Endothelial cell of umbilical vein (primary cell): ENCODE data around the gene FAM177B. TPM values are rescaled to one million over a fixed set of nuclear protein-coding genes. Genes with fewer than 3 reads are reported as not detected.

ENCODE experiments used
- BruUV-seq: library from RNA; stranded (reverse); fragments of 400-500 nt; replicated peaks from 2 replicates; lab custom pipeline; 2021; lab: Mats Ljungman, UMichigan
- CTCF ChIA-PET: fragments of 300-600, 350-600 bp; sonication (Branson Sonifier 250); formaldehyde crosslinking; loops from one replicate; lab custom pipeline; 2021; ENCODE audit warnings: antibody characterized with exemption, inconsistent platforms; lab: Charles Lee
- POLR2A ChIA-PET: fragments of 300-600, 350-600 bp; sonication (Branson Sonifier 250); formaldehyde crosslinking; loops from one replicate; lab custom pipeline; 2021; ENCODE audit warnings: antibody characterized with exemption, inconsistent platforms; lab: Charles Lee
- DNase-seq: peaks from one replicate; pipeline ENCODE4 v3.0.0-alpha.2; 2011; ENCODE audit warnings: low read depth, low spot score
- FAIRE-seq: peaks from 2 replicates; lab custom pipeline; 2011; peaks lifted over from hg19 to GRCh38; lab: Jason Lieb, UNC
- H2AFZ ChIP-seq: 2 replicates; pipeline ENCODE4 v1.6.0; 2012; ENCODE audit warnings: low read depth, low read length, control low read depth, inconsistent platforms
- H3K27ac ChIP-seq: 2 replicates; pipeline ENCODE4 v1.5.1; 2011; ENCODE audit warnings: low read depth, mild to moderate bottlenecking, control low read depth, low read length, moderate library complexity; ENCODE audit not compliant: insufficient read depth
- H3K27me3 ChIP-seq, 2 experiments: 2 replicates each; pipeline versions ENCODE4 v1.6.0 to v1.6.1; 2011; ENCODE audit warnings: low read length in 2 of 2, mixed read lengths in 1 of 2; ENCODE audit not compliant: control insufficient read depth in 2 of 2, insufficient read depth in 2 of 2
- H3K36me3 ChIP-seq, 2 experiments: 2 replicates in 1 of 2; 3 replicates in 1 of 2; pipeline ENCODE4 v1.5.1; 2011; ENCODE audit warnings: low read length in 2 of 2, mild to moderate bottlenecking in 1 of 2, moderate library complexity in 1 of 2; ENCODE audit not compliant: control insufficient read depth in 2 of 2, insufficient read depth in 2 of 2; ENCODE audit errors: extremely low read depth in 1 of 2
- H3K4me1 ChIP-seq: 3 replicates; pipeline ENCODE4 v1.5.1; 2011; ENCODE audit warnings: mild to moderate bottlenecking, low read length; ENCODE audit not compliant: control insufficient read depth, insufficient read depth; ENCODE audit errors: extremely low read depth
- H3K4me2 ChIP-seq: 2 replicates; pipeline ENCODE4 v1.6.1; 2011; ENCODE audit warnings: low read length, control low read depth, mixed read lengths; ENCODE audit not compliant: insufficient read depth
- H3K4me3 ChIP-seq, 3 experiments: fragments of 200-600 bp in 1 of 3; sonication (generic), shearing (Covaris generic) in 1 of 3; replicated peaks in 1 of 3; 2 replicates each; pipeline ENCODE4 v1.5.1; 2011 to 2016; ENCODE audit warnings: control low read depth in 3 of 3, low read length in 3 of 3, mild to moderate bottlenecking in 2 of 3, inconsistent platforms in 1 of 3, low read depth in 1 of 3, moderate library complexity in 1 of 3; ENCODE audit not compliant: insufficient read depth in 1 of 3
- H3K79me2 ChIP-seq: 2 replicates; pipeline ENCODE4 v1.6.0; 2012; ENCODE audit warnings: low read length, inconsistent platforms; ENCODE audit not compliant: control insufficient read depth, insufficient read depth
- H3K9ac ChIP-seq: replicated peaks from 2 replicates; pipeline ENCODE3; 2011; ENCODE audit warnings: low read length, control low read depth; ENCODE audit not compliant: insufficient read depth; ENCODE audit errors: extremely low read depth
- H3K9me1 ChIP-seq: replicated peaks from 3 replicates; pipeline ENCODE4 v1.6.0; 2011; ENCODE audit warnings: mild to moderate bottlenecking, low read length; ENCODE audit not compliant: control insufficient read depth, insufficient read depth; ENCODE audit errors: extremely low read depth
- H3K9me3 ChIP-seq: replicated peaks from 2 replicates; pipeline ENCODE4 v1.5.1; 2012; ENCODE audit warnings: low read length, inconsistent platforms; ENCODE audit not compliant: control insufficient read depth, insufficient read depth
- H4K20me1 ChIP-seq: replicated peaks from 2 replicates; pipeline ENCODE3; 2011; ENCODE audit warnings: mild to moderate bottlenecking, low read length; ENCODE audit not compliant: control insufficient read depth, insufficient read depth; ENCODE audit errors: extremely low read depth
- CTCF ChIP-seq, 2 donors: IDR thresholded peaks; 1 replicate in 1 of 2; 2 replicates in 1 of 2; pipeline ENCODE4 v1.5.1; 2011; ENCODE audit warnings: low read length in 2 of 2, mild to moderate bottlenecking in 2 of 2, moderate library complexity in 2 of 2, control low read depth in 1 of 2, inconsistent platforms in 1 of 2, low read depth in 1 of 2; ENCODE audit not compliant: insufficient read depth in 1 of 2; ENCODE audit errors: extremely low read depth in 1 of 2
- EZH2 ChIP-seq: IDR thresholded peaks from 2 replicates; pipeline ENCODE4 v1.6.1; 2012; ENCODE audit warnings: borderline replicate concordance, low read depth, mild to moderate bottlenecking, moderate library complexity, low read length, inconsistent platforms; ENCODE audit not compliant: severe bottlenecking
- FOS ChIP-seq: IDR thresholded peaks from 2 replicates; pipeline ENCODE4 v1.6.1; 2011; ENCODE audit warnings: mild to moderate bottlenecking, low read length, moderate library complexity, borderline replicate concordance; ENCODE audit not compliant: insufficient read depth
- GATA2 ChIP-seq: IDR thresholded peaks from 2 replicates; pipeline ENCODE4 v1.7.0; 2011; ENCODE audit warnings: low read depth, mild to moderate bottlenecking, moderate library complexity, mixed read lengths, low read length; ENCODE audit not compliant: insufficient read length, insufficient read depth
- JUN ChIP-seq: IDR thresholded peaks from 2 replicates; pipeline ENCODE4 v1.6.1; 2011; ENCODE audit warnings: borderline replicate concordance, low read depth; ENCODE audit not compliant: insufficient read length, insufficient read depth
- MYC ChIP-seq: IDR thresholded peaks from one replicate; pipeline ENCODE4 v1.6.1; 2011; ENCODE audit warnings: mild to moderate bottlenecking, low read depth, low read length
- POLR2A ChIP-seq: IDR thresholded peaks from 2 replicates; pipeline ENCODE4 v1.6.1; 2012; ENCODE audit warnings: low read depth, mild to moderate bottlenecking, control low read depth, low read length
- POLR2AphosphoS5 ChIP-seq: IDR thresholded peaks from 2 replicates; pipeline ENCODE4 v1.6.1; 2012; ENCODE audit warnings: low read depth, mild to moderate bottlenecking, control low read depth, low read length, moderate library complexity; ENCODE audit not compliant: insufficient read depth
- dilution Hi-C: fragments of 300-500 bp; cut with MboI; formaldehyde crosslinking; loops from one replicate; pipeline ENCODE4 v1.15.0; 2019; ENCODE audit warnings: low sequenced_read_pairs; ENCODE audit not compliant: extremely low pct_ligation_motif_present
- intact Hi-C: fragments of 100-400 bp; cut with micrococcal nuclease; formaldehyde crosslinking; loops from one replicate; pipeline ENCODE4 v1.10.0; 2022
- polyA plus RNA-seq, 4 experiments: library from polyadenylated mRNA; depleted of rRNA in 3 of 4; stranded (reverse) in 3 of 4; unstranded in 1 of 4; fragments of >200 nt; gene quantifications; 2 replicates each; pipeline versions ENCODE4 v1.2.1 to v1.2.3, GENCODE V29; 2011 to 2012; ENCODE audit warnings: missing spikeins in 1 of 4
- total RNA-seq: library from RNA; stranded (reverse); gene quantifications from 2 replicates; pipeline ENCODE4 v1.2.3, GENCODE V29; 2021
- TF ChIP-seq, protein P1 (sequence below): IDR thresholded peaks from 2 replicates; pipeline ENCODE4 v1.6.1; 2011; ENCODE audit not compliant: insufficient read depth, insufficient read length

Gene FAM177B
- total and polyA plus RNA-seq, 2 donors (not counting 3 experiments of a cell fraction or from before 2014, with no cell fraction given) = not detected

GRCh38 chr1:222768592-222768991 is 31.6 kb downstream of the FAM177B start:
- TF ChIP-seq CTCF (IDR thresholded peaks at IDR 0.05; ENCODE audit: extremely low read depth in 1 of 2, insufficient read depth in 1 of 2, low read depth in 1 of 2, low read length in 2 of 2) (no peak), POLR2A (no peak), POLR2AphosphoS5 (no peak), FOS (no peak), JUN (no peak), EZH2 (no peak), MYC (no peak), GATA2 (no peak)
- TF ChIP-seq, protein P1, sequence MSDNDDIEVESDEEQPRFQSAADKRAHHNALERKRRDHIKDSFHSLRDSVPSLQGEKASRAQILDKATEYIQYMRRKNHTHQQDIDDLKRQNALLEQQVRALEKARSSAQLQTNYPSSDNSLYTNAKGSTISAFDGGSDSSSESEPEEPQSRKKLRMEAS = no peak
- Histone ChIP-seq H3K27me3 (no peaks in the 10 kb centered on the region), H3K4me3 (no peak overlapping the region), H3K9me1 (no peaks in the 10 kb centered on the region), H3K9ac (no peak overlapping the region), H3K27ac (no peak overlapping the region), H3K79me2 (no peaks in the 10 kb centered on the region), H2AFZ (no peak overlapping the region), H3K4me1 (peaks cover 2% of the 10 kb centered on the region), H3K9me3 (no peaks in the 10 kb centered on the region), H3K36me3 (no peaks in the 10 kb centered on the region), H4K20me1 (no peaks in the 10 kb centered on the region), H3K4me2 (no peak overlapping the region)
- FAIRE-seq (no peak), DNase-seq (no peak)
- CTCF ChIA-PET = no interaction called here
- intact Hi-C loops (no loop called here), dilution Hi-C loops (no loop called here)
- POLR2A ChIA-PET = no interaction called here
- BruUV-seq = no TSS peak
